NCI-H1436 (cell line): ENCODE results near the gene PDE7B.

Experiments used
- DNase-seq: peaks from one replicate; lab custom pipeline; 2025; lab: John Stamatoyannopoulos, UW

PDE7B gene

GRCh38 chr6:136150961-136151360 is 299.5 kb downstream of the PDE7B start:
- DNase-seq, result no peak

GRCh38 chr6:136153707-136154375 is 302.3 kb downstream of the PDE7B start:
- DNase-seq, result no peak

GRCh38 chr6:136155191-136155590 is 303.7 kb downstream of the PDE7B start:
- no peak for DNase-seq

- DNase-seq, result no peak
Measured at GRCh38 chr6:136157743-136158142, 306.2 kb downstream of the PDE7B start.

GRCh38 chr6:136158387-136158821 is 306.9 kb downstream of the PDE7B start:
- no peak for DNase-seq

GRCh38 chr6:136158971-136159370 is 307.5 kb downstream of the PDE7B start:
- no peak for DNase-seq

GRCh38 chr6:136160250-136160649 is 308.7 kb downstream of the PDE7B start:
- no peak for DNase-seq

- DNase-seq, result no peak
Measured at GRCh38 chr6:136161950-136162349, 310.4 kb downstream of the PDE7B start.

- no peak for DNase-seq
Measured at GRCh38 chr6:136163260-136163659, 311.8 kb downstream of the PDE7B start.

GRCh38 chr6:136166815-136167214 is 315.3 kb downstream of the PDE7B start:
- no peak for DNase-seq

GRCh38 chr6:136169394-136170148 is 318.1 kb downstream of the PDE7B start:
- no peak for DNase-seq

- no peak for DNase-seq
Measured at GRCh38 chr6:136171231-136171630, 319.7 kb downstream of the PDE7B start.

GRCh38 chr6:136173519-136174507 is 322.3 kb downstream of the PDE7B start:
- no peak for DNase-seq

GRCh38 chr6:136174510-136174909 is 323.0 kb downstream of the PDE7B start:
- no peak for DNase-seq

- no peak for DNase-seq
Measured at GRCh38 chr6:136175873-136176272, 324.4 kb downstream of the PDE7B start.

- DNase-seq, result no peak
Measured at GRCh38 chr6:136178749-136179148, 327.2 kb downstream of the PDE7B start.

GRCh38 chr6:136180704-136181511 is 329.4 kb downstream of the PDE7B start:
- DNase-seq, result no peak

GRCh38 chr6:136181512-136181833 is 330.0 kb downstream of the PDE7B start:
- no peak for DNase-seq

- DNase-seq, result no peak
Measured at GRCh38 chr6:136181861-136182260, 330.4 kb downstream of the PDE7B start.

- DNase-seq, result no peak
Measured at GRCh38 chr6:136184738-136185137, 333.2 kb downstream of the PDE7B start.

GRCh38 chr6:136186363-136186762 is 334.9 kb downstream of the PDE7B start:
- no peak for DNase-seq

GRCh38 chr6:136188486-136188885 is 337.0 kb downstream of the PDE7B start:
- DNase-seq, result no peak
